Subcutaneous adipose tissue (tissue), 4 donors: Measurements from ENCODE around the gene NAV3. TPM values are rescaled to one million over a fixed set of nuclear protein-coding genes. Genes with fewer than 3 reads are reported as not detected.

Experiments used
- total RNA-seq, 4 donors: library from RNA; depleted of rRNA; stranded (reverse); fragments of >200 nt; gene quantifications; one replicate each; pipeline ENCODE4 v1.1.0, GENCODE V29; 2016
- TF ChIP-seq, protein P1 (sequence below): fragments of 450-650 bp; IDR thresholded peaks from one replicate; pipeline ENCODE4 v1.5.1; 2016; ENCODE audit warnings: low read depth, mild to moderate bottlenecking, control low read depth, antibody characterized with exemption, moderate library complexity

Gene NAV3
- total RNA-seq, 4 donors from 2014 or later = 9.3 to 36.6 (median 20.6) TPM

DNA sequence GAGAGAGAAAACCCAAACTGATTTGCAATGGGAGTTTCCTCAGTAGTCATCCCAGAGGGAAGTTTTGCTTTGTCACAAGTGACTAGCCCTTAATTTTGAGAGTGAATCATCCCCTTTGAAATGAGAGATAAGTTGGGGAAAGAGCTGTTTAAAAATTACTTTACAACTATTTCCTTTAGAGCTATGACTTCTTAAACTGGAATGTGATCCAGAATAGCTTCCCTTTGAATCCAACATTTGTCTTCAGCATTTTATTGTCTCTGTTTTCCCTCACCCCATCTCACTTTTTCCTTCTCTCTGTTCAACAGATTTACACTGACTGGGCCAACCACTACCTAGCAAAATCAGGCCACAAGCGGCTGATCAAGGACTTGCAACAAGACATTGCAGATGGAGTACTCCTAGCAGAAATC, 109.3 kb downstream of the NAV3 start:
- TF ChIP-seq, protein P1, sequence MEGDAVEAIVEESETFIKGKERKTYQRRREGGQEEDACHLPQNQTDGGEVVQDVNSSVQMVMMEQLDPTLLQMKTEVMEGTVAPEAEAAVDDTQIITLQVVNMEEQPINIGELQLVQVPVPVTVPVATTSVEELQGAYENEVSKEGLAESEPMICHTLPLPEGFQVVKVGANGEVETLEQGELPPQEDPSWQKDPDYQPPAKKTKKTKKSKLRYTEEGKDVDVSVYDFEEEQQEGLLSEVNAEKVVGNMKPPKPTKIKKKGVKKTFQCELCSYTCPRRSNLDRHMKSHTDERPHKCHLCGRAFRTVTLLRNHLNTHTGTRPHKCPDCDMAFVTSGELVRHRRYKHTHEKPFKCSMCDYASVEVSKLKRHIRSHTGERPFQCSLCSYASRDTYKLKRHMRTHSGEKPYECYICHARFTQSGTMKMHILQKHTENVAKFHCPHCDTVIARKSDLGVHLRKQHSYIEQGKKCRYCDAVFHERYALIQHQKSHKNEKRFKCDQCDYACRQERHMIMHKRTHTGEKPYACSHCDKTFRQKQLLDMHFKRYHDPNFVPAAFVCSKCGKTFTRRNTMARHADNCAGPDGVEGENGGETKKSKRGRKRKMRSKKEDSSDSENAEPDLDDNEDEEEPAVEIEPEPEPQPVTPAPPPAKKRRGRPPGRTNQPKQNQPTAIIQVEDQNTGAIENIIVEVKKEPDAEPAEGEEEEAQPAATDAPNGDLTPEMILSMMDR = no peak

DNA sequence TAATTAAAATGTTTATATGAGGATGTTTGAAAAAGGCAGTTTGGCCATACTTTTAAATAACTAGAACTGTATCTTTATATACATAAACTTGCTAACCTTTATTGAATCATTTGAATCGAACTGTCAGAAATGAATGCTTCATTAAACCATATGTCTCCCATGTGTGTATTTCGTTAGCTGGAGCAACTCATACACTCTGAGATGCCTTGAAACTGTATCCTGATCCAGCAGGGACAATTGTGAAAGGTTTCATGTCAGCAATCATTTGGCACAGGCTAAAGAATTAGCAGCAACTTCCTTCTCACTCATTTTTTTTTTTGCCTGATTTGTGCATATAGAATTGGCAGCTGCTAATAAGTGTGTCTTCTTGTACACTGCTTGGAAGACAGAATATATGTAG, 109.9 kb downstream of the NAV3 start:
- TF ChIP-seq, protein P1 = no peak

DNA sequence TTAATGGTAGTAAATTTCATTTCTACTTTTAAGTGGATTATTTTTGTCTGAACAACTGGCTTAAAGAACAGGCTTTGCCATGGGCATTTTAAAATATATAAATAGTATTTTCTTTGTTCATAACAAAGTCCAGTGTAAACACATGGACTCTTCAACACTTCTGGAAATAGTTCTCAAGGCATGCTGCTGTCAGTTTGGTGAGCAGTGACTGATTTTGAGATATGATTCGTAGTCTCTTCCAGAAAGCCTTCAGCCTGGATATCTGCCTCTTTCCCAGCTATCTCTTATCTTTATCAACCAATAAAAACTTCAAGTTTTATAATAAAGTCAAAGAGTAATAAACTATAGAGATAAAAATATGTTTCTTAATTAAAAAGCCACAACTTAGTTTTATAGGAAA, 110.7 kb downstream of the NAV3 start:
- TF ChIP-seq, protein P1 = no peak

DNA sequence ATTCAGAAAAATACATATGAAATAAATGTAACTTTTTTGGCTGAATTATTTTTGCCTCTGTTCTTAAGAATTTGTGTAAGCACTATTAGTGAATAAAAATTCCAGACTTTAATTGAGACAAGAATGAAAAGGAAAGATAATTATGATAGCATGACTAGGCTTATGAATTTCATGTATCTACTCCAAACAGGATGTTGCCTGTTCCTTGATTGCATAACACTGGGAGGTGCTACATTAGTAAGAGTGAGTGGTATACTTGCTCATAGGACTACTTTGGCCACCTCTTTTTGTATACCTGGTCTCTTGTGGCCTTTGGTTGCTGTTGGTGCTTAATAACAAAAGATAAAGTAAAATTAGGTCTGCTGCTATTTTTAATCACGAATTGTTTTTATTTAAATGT, 112.8 kb downstream of the NAV3 start:
- TF ChIP-seq, protein P1 = no peak

DNA sequence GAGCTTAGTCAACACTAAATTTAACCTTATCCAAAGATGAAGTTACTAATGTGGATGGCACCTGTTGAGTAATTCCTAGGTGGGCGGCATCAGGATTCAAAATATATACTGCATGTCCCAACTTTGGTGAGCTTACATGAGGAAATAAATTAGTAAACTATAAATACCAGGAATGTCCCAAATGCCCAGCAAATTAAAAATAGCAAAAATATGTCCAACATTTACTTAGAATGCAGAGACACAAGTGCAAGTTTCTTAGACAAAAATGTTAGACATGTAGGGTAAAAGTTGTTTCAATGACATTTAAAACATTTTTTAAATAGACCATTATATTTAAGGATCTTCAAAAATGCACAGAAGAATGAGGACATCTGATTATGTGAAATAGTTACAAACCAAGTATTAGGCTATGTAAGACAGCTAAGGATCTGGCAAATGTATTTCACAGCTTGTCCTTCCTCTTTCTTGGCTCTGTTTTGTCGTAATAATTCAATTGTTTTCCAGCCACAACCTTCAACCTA, 115.9 kb downstream of the NAV3 start:
- TF ChIP-seq, protein P1 = no peak

DNA sequence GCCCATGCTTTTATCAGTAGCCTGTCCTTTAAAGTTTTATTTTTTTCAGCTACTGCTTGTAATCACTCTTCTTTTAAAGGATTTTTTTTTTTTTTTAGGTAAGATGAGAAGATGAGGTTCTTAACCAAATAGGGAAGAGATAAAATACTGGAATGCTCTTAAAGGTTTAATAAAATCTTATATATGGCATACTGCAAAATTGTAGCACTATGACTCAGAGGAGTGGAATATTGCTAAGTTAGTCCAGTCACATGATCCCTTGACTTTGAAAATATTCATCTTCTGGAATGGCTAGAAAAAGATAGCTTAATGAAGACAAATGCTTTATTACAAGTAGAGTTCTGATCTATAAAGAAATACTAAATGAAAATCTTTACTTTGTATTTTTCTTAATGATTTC, 116.6 kb downstream of the NAV3 start:
- TF ChIP-seq, protein P1 = no peak

DNA sequence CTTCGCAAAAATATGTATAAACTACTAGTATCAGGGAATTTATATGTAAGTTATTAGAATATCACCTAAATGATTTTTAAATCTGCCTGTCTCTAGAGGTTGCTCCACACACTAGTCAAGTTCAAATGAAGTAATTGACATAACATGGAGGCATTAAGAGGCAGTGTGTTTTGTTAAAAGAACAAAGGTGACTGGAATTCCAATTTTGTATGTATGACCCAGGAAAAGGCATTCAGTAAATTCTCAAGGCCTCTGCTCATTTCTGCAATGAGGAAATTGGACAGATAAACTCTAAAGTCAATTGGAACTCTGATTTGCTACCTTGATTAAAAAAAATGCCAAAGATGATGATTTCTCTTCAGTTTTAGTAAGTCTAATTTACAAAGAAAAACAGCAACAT, 117.1 kb downstream of the NAV3 start:
- TF ChIP-seq, protein P1 = no peak

DNA sequence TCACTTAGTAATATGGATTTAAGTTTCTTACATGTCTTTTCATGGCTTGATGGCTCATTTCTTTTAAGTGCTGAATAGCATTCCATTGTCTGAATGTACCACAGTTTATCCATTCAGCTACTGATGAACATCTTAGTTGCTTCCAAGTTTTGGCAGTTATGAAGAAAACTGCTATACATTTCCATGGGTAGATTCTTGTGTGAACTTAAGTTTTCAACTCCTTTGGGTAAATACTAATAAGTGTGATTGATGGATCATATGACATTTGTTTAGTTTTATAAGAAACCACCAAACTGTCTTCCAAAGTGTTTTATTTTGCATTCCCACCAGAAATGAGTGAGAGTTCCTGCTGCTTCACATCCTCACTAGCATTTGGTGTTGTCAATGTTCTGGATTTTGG, 119.2 kb downstream of the NAV3 start:
- TF ChIP-seq, protein P1 = no peak
